GM13976 (cell line): ENCODE results near the gene RNF169.

Experiments used
- DNase-seq: peaks from one replicate; pipeline ENCODE4 v3.0.0; 2012; ENCODE audit warnings: low spot score
- CTCF ChIP-seq: IDR thresholded peaks from 2 replicates; pipeline ENCODE4 v1.5.1; 2012; ENCODE audit warnings: borderline replicate concordance, mild to moderate bottlenecking; ENCODE audit not compliant: insufficient read depth; ENCODE audit errors: extremely low read depth, missing control alignments, control extremely low read depth
- in situ Hi-C: fragments of 300-500 bp; cut with MboI; formaldehyde crosslinking; loops from one replicate; pipeline ENCODE4 v1.12.0; 2022; ENCODE audit warnings: low sequenced_read_pairs, mixed read lengths, inconsistent platforms; ENCODE audit not compliant: unreplicated experiment

RNF169 gene

DNA sequence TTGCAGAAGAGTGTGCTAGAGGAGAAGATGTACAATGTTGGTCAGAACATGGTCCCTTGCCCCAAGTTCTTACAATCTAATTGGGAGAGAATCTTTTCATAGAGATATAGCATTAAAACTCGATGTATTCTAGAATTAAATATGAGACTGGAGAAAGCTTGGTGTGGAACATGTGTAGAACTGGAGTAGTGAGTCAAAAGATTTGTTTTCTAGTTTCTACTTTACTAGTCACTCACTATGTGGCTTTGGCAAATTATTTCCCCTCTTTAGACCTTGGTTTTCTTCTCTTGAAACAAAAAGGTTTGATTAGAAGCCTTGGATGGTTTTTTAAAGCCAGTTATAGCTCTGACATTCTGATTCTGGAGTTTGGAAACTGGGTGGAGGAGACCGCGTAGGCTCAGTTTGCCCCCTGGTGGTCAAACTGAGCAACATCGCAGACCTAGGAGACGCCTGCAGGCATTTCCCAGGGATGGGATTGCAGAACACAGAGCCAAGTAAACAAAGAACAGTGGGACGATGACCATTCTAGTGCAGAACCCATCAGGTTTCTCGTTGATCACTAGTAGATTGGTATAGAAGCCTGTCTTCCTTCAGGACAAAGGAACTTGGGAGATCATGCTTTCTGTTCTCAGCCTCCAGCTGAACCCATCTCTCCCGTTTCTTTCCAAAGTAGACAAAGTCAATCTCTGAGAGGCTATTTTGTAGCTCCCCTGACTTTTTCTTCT, 8.9 kb upstream of the RNF169 start:
- peak; percentile 72 for DNase-seq
- peak; percentile 78 for TF ChIP-seq CTCF
- in situ Hi-C loops: no loop called here

DNA sequence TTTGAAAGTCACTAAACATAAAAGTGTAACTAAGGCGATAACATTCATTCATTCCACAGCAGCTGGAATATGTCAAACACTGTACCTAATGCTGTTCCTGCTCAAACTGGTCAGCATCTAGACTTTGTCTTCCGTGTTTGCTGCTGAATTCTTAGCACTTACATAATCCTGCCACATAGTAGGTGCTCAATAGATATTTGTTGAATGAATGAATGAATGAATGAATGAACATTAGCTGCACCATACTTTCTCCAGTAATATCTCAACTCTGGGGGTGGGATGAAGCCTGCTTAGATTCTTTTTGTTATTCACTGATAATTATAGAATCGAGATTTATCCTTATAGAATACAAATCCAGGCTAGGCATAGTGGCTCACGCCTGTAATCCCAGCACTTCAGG, 6.6 kb upstream of the RNF169 start:
- DNase-seq: no peak
- TF ChIP-seq CTCF: no peak
- in situ Hi-C loops: no loop called here

DNA sequence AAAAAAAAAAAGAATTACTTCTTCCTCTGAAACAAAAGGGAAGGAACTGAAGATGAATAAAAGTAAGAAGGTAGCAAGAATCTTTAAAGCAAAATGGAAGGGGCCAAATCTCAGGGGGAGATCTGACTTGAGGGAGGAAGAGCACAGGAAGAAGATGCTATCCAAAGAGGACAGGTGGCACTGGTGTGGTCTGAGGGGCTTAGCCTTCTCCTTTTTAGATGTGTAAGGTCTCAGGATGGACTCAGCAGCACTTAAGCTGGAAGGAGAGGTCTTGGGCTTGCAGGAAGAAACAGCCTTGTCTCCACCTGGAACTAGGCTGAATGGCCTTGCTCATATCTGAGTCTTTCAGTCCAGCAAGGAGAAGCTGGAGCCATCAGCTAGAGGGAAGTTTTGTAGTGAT, 5.0 kb upstream of the RNF169 start:
- TF ChIP-seq CTCF: no peak
- no peak for DNase-seq
- in situ Hi-C loops: no loop called here

- DNase-seq: no peak
- in situ Hi-C loops: no loop called here
- TF ChIP-seq CTCF: no peak
Observed at GRCh38 chr11:74744277-74744676, 4.4 kb upstream of the RNF169 start.

- in situ Hi-C loops: no loop called here
- TF ChIP-seq CTCF: no peak
- DNase-seq: no peak
Observed at GRCh38 chr11:74746868-74747267, 1.8 kb upstream of the RNF169 start.

DNA sequence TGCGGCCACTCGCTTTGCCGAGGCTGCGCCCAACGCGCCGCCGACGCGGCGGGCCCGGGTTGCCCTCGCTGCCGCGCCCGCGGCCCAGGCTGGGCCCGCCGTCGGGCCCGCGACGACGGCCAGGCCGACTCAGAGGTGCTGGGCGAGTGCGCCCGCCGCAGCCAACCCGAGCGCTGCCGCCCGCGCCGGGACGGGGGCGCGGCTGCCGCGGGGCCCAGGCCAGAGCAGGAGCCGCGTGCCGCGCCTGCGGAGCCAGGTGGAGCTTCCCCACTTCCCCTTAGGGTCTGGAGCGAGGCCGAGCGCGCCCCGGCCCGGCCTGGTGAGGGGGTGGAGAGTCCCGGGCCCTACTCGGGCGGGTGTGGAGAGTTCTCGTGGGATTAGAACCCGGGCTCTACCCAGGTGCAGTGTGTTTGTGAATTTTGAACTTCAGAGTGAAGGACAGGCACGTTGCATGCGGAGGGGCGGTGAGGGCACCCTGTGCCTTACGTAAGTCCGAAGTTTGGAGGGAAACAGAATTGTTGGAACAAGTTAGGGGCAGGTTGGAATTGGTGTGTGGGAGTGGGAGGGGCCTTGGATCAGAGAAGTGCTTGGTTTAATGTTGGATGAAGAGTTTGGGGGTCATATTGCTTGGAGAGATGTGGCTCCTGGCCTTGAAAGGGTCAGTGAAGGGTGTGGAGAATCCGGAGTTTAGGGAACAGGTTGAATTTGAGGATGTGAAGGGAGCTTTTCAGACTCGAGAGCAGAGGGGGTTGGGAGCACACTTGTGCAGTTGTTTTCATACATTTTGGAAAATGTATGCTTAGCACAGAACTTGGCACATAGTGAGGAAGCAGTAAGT, 697 bp downstream of the RNF169 start:
- DNase-seq: peak; percentile 76
- in situ Hi-C loops: no loop called here
- TF ChIP-seq CTCF: no peak
